Gastroesophageal sphincter (tissue), 3 donors: ENCODE measurements around the gene RPL36.

Source experiments
- CTCF ChIP-seq, 4 experiments: fragments of 200-600 bp in 2 of 4; fragments of 450-650 bp in 2 of 4; sonication (generic) in 1 of 4; IDR thresholded peaks; one replicate each; pipeline ENCODE4 v1.5.1; 2017 to 2019; ENCODE audit warnings: antibody characterized with exemption in 4 of 4, mild to moderate bottlenecking in 2 of 4, moderate library complexity in 2 of 4
- POLR2A ChIP-seq, 2 donors: fragments of 450-650 bp; IDR thresholded peaks; one replicate each; pipeline ENCODE4 v1.6.1; 2017; ENCODE audit warnings: antibody characterized with exemption in 2 of 2, mild to moderate bottlenecking in 2 of 2, moderate library complexity in 1 of 2
- POLR2AphosphoS5 ChIP-seq: sonication (generic); formaldehyde crosslinking; IDR thresholded peaks from one replicate; pipeline ENCODE4 v1.6.1; 2017; ENCODE audit warnings: antibody characterized with exemption

- TF ChIP-seq CTCF (IDR thresholded peaks at IDR 0.05) = no peak
- TF ChIP-seq POLR2AphosphoS5 = no peak
- TF ChIP-seq POLR2A (IDR thresholded peaks at IDR 0.05) = no peak
Observed at GRCh38 chr19:5707576-5708575, 17.8 kb downstream of the RPL36 start.
